H9 (cell line): Measurements from ENCODE around the gene PAGE2B. TPM values are rescaled to one million over a fixed set of nuclear protein-coding genes. Genes with fewer than 3 reads are reported as not detected.

Experiments used
- DNase-seq: peaks from one replicate; pipeline ENCODE4 v3.0.0-alpha.2; 2017
- H2AFZ ChIP-seq: one replicate; pipeline ENCODE4 v1.6.1; 2013; ENCODE audit warnings: mild to moderate bottlenecking, low read length, control low read depth, moderate library complexity
- H2AK5ac ChIP-seq: 2 replicates; pipeline ENCODE4 v1.6.1; 2013; ENCODE audit warnings: low read length, control low read depth, mixed read lengths; ENCODE audit not compliant: insufficient read length
- H2BK120ac ChIP-seq: one replicate; pipeline ENCODE4 v1.6.1; 2013; ENCODE audit warnings: low read depth, mild to moderate bottlenecking, low read length, control low read depth, inconsistent platforms; ENCODE audit not compliant: poor library complexity, severe bottlenecking
- H2BK12ac ChIP-seq: 2 replicates; pipeline ENCODE4 v1.6.1; 2013; ENCODE audit warnings: low read length, control low read depth, mixed read lengths, low read depth; ENCODE audit not compliant: insufficient read length
- H2BK15ac ChIP-seq: 2 replicates; pipeline ENCODE4 v1.6.1; 2013; ENCODE audit warnings: low read depth, low read length, control low read depth
- H2BK20ac ChIP-seq: one replicate; pipeline ENCODE4 v1.6.1; 2013; ENCODE audit warnings: low read depth, mild to moderate bottlenecking, low read length, control low read depth, inconsistent platforms; ENCODE audit not compliant: poor library complexity, severe bottlenecking
- H2BK5ac ChIP-seq: 2 replicates; pipeline ENCODE4 v1.6.1; 2013; ENCODE audit warnings: low read length, control low read depth, mixed read lengths; ENCODE audit not compliant: insufficient read length
- H3K14ac ChIP-seq: 2 replicates; pipeline ENCODE4 v1.6.1; 2013; ENCODE audit warnings: low read length, control low read depth; ENCODE audit not compliant: insufficient read depth
- H3K18ac ChIP-seq: 2 replicates; pipeline ENCODE4 v1.6.1; 2013; ENCODE audit warnings: low read depth, mild to moderate bottlenecking, mixed read lengths, low read length, control low read depth; ENCODE audit not compliant: insufficient read length
- H3K23ac ChIP-seq: 2 replicates; pipeline ENCODE4 v1.6.1; 2013; ENCODE audit warnings: low read length, control low read depth, mixed read lengths, low read depth; ENCODE audit not compliant: insufficient read length
- H3K23me2 ChIP-seq: 2 replicates; pipeline ENCODE4 v1.6.1; 2013; ENCODE audit warnings: low read depth, mild to moderate bottlenecking, mixed read lengths, low read length, control low read depth; ENCODE audit not compliant: insufficient read length, poor library complexity, severe bottlenecking
- H3K27ac ChIP-seq: 2 replicates; pipeline ENCODE4 v1.5.1; 2013; ENCODE audit warnings: low read length, control low read depth, mixed read lengths, low read depth; ENCODE audit not compliant: insufficient read length
- H3K27me3 ChIP-seq: 2 replicates; pipeline ENCODE4 v1.6.1; 2013; ENCODE audit warnings: low read length, control low read depth, inconsistent platforms; ENCODE audit not compliant: insufficient read depth
- H3K4ac ChIP-seq: 2 replicates; pipeline ENCODE4 v1.6.1; 2013; ENCODE audit warnings: low read depth, mild to moderate bottlenecking, control low read depth, inconsistent platforms, low read length, moderate library complexity
- H3K4me1 ChIP-seq: 2 replicates; pipeline ENCODE4 v1.6.1; 2013; ENCODE audit warnings: low read length, control low read depth, inconsistent platforms; ENCODE audit not compliant: insufficient read depth
- H3K4me2 ChIP-seq: 2 replicates; pipeline ENCODE4 v1.6.1; 2013; ENCODE audit warnings: low read length, control low read depth, mixed read lengths; ENCODE audit not compliant: insufficient read length, insufficient read depth
- H3K56ac ChIP-seq: 2 replicates; pipeline ENCODE4 v1.6.1; 2013; ENCODE audit warnings: low read depth, mild to moderate bottlenecking, mixed read lengths, low read length, control low read depth; ENCODE audit not compliant: insufficient read length
- H3K79me1 ChIP-seq: 2 replicates; pipeline ENCODE4 v1.6.1; 2013; ENCODE audit warnings: low read depth, mild to moderate bottlenecking, moderate library complexity, low read length, control low read depth, inconsistent platforms; ENCODE audit not compliant: insufficient read depth, poor library complexity, severe bottlenecking
- H3K79me2 ChIP-seq: 2 replicates; pipeline ENCODE4 v1.6.1; 2013; ENCODE audit warnings: low read length, control low read depth, inconsistent platforms; ENCODE audit not compliant: insufficient read depth
- H3K9ac ChIP-seq: 2 replicates; pipeline ENCODE4 v1.6.1; 2013; ENCODE audit warnings: low read length, control low read depth, mixed read lengths; ENCODE audit not compliant: insufficient read length; ENCODE audit errors: extremely low read depth
- H3K9me3 ChIP-seq: one replicate; pipeline ENCODE4 v1.6.1; 2013; ENCODE audit warnings: low read depth, low read length, inconsistent platforms; ENCODE audit not compliant: control insufficient read depth
- H3T11ph ChIP-seq: one replicate; pipeline ENCODE4 v1.6.1; 2013; ENCODE audit warnings: mild to moderate bottlenecking, low read length, control low read depth, inconsistent platforms
- H4K20me1 ChIP-seq: one replicate; pipeline ENCODE4 v1.6.1; 2013; ENCODE audit not compliant: control insufficient read depth, insufficient read length, insufficient read depth
- H4K5ac ChIP-seq: 2 replicates; pipeline ENCODE4 v1.6.1; 2013; ENCODE audit warnings: low read depth, mild to moderate bottlenecking, mixed read lengths, low read length, control low read depth; ENCODE audit not compliant: insufficient read length
- H4K8ac ChIP-seq: replicated peaks from 2 replicates; pipeline ENCODE4 v1.6.1; 2013; ENCODE audit warnings: low read length, control low read depth, mixed read lengths, low read depth; ENCODE audit not compliant: insufficient read length
- H4K91ac ChIP-seq: 2 replicates; pipeline ENCODE4 v1.6.1; 2013; ENCODE audit warnings: low read depth, mild to moderate bottlenecking, moderate library complexity, mixed read lengths, low read length, control low read depth; ENCODE audit not compliant: insufficient read length
- H3K27ac Mint-ChIP-seq, 3 experiments: 2 replicates in 2 of 3; 3 replicates in 1 of 3; pipeline ENCODE4 v1.8.0; 2020 to 2021; ENCODE audit warnings: mixed read lengths in 3 of 3, mild to moderate bottlenecking in 1 of 3, moderate library complexity in 1 of 3
- H3K27me3 Mint-ChIP-seq: 2 replicates; pipeline ENCODE4 v1.8.0; 2021; ENCODE audit warnings: low read depth, mild to moderate bottlenecking, moderate library complexity, mixed read lengths
- H3K36me3 Mint-ChIP-seq, 3 experiments: 2 replicates in 2 of 3; 3 replicates in 1 of 3; pipeline ENCODE4 v1.8.0; 2020 to 2021; ENCODE audit warnings: low read depth in 3 of 3, mixed read lengths in 3 of 3; ENCODE audit not compliant: insufficient read depth in 1 of 3
- H3K4me1 Mint-ChIP-seq, 2 experiments: 2 replicates each; pipeline ENCODE4 v1.8.0; 2020; ENCODE audit warnings: mixed read lengths in 2 of 2
- H3K4me3 Mint-ChIP-seq, 2 experiments: 2 replicates in 1 of 2; 3 replicates in 1 of 2; pipeline ENCODE4 v1.8.0; 2020 to 2021; ENCODE audit warnings: mild to moderate bottlenecking in 2 of 2, mixed read lengths in 2 of 2, moderate library complexity in 1 of 2
- H3K9me3 Mint-ChIP-seq, 2 experiments: 2 replicates in 1 of 2; 3 replicates in 1 of 2; pipeline ENCODE4 v1.8.0; 2020; ENCODE audit warnings: mild to moderate bottlenecking in 2 of 2, mixed read lengths in 2 of 2, moderate library complexity in 1 of 2
- WGBS: extraction: QIAGEN DNeasy Blood & Tissue Kit; methylation state at CpG from one replicate; pipeline ENCODE4 v1.1.7; 2013; ENCODE audit warnings: missing lambda C conversion rate, low lambda C conversion rate, mixed read lengths; ENCODE audit not compliant: insufficient read length; ENCODE audit errors: extremely low coverage; 5-methylcytosine and 5-hydroxymethylcytosine counted together
- total RNA-seq: library from RNA; stranded (reverse); gene quantifications from 2 replicates; pipeline ENCODE4 v1.2.1, GENCODE V29; 2021
- TF ChIP-seq, protein P1 (sequence below): fragments of 200-600 bp; sonication (generic); conservative IDR thresholded peaks from 3 replicates; pipeline ENCODE4 v1.8.0; 2021; ENCODE audit warnings: antibody characterized with exemption, mild to moderate bottlenecking

Gene PAGE2B
- total RNA-seq, 1 experiment from 2014 or later: not detected

GRCh38 chrX:55120761-55121358 is 46.0 kb downstream of the PAGE2B start:
- no peak overlapping the region for H2BK15ac ChIP-seq
- no peak overlapping the region for H3K56ac ChIP-seq
- H3K9ac ChIP-seq: no peak overlapping the region
- no peaks in the 10 kb centered on the region for H3K4me1 ChIP-seq
- H4K5ac ChIP-seq: no peak overlapping the region
- H3K9me3 ChIP-seq: peaks cover 62% of the 10 kb centered on the region
- H4K8ac ChIP-seq: no peak overlapping the region
- H3K23me2 ChIP-seq: no peaks in the 10 kb centered on the region
- H3K27me3 ChIP-seq: no peaks in the 10 kb centered on the region
- no peak overlapping the region for H3K4me3 Mint-ChIP-seq
- H2BK5ac ChIP-seq: no peak overlapping the region
- no peak overlapping the region for H3T11ph ChIP-seq
- no peak overlapping the region for H2BK120ac ChIP-seq
- no peaks in the 10 kb centered on the region for H3K79me1 ChIP-seq
- no CpG with 5 or more reads among the region's 2 CpGs for WGBS
- no peak overlapping the region for H3K14ac ChIP-seq
- no peak overlapping the region for H3K23ac ChIP-seq
- no peak overlapping the region for H3K27ac ChIP-seq
- H3K36me3 Mint-ChIP-seq: no peaks in the 10 kb centered on the region; a peak in 2 of 7 replicates
- H3K9me3 Mint-ChIP-seq: peaks cover 77 to 86% of the 10 kb centered on the region in 2 experiments
- no peak overlapping the region for H2AFZ ChIP-seq
- H2BK20ac ChIP-seq: no peak overlapping the region
- H4K20me1 ChIP-seq: no peaks in the 10 kb centered on the region
- no peaks in the 10 kb centered on the region for H3K4me1 Mint-ChIP-seq
- no peak for DNase-seq
- no peak overlapping the region for H2BK12ac ChIP-seq
- no peaks in the 10 kb centered on the region for H3K79me2 ChIP-seq
- H3K18ac ChIP-seq: no peak overlapping the region
- H3K27ac Mint-ChIP-seq: no peak overlapping the region
- no peak overlapping the region for H2AK5ac ChIP-seq
- no peak overlapping the region for H4K91ac ChIP-seq
- H3K4me2 ChIP-seq: no peak overlapping the region
- TF ChIP-seq, protein P1, sequence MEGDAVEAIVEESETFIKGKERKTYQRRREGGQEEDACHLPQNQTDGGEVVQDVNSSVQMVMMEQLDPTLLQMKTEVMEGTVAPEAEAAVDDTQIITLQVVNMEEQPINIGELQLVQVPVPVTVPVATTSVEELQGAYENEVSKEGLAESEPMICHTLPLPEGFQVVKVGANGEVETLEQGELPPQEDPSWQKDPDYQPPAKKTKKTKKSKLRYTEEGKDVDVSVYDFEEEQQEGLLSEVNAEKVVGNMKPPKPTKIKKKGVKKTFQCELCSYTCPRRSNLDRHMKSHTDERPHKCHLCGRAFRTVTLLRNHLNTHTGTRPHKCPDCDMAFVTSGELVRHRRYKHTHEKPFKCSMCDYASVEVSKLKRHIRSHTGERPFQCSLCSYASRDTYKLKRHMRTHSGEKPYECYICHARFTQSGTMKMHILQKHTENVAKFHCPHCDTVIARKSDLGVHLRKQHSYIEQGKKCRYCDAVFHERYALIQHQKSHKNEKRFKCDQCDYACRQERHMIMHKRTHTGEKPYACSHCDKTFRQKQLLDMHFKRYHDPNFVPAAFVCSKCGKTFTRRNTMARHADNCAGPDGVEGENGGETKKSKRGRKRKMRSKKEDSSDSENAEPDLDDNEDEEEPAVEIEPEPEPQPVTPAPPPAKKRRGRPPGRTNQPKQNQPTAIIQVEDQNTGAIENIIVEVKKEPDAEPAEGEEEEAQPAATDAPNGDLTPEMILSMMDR: no peak
- H3K27me3 Mint-ChIP-seq: peaks cover 13% of the 10 kb centered on the region
- no peak overlapping the region for H3K4ac ChIP-seq
